Left ventricle myocardium inferior (tissue), 1 donor: Measurements from ENCODE around the gene IDH3A. TPM values are rescaled to one million over a fixed set of nuclear protein-coding genes. Genes with fewer than 3 reads are reported as not detected.

ENCODE experiments used
- DNase-seq: peaks from one replicate; pipeline ENCODE4 v3.0.0-alpha.2; 2020
- H3K27ac ChIP-seq: fragments of 200-600 bp; replicated peaks from 2 replicates; pipeline ENCODE4 v1.8.0; 2021
- H3K27me3 ChIP-seq: fragments of 200-600 bp; 2 replicates; pipeline ENCODE4 v1.8.0; 2021; ENCODE audit warnings: low read depth
- H3K36me3 ChIP-seq: fragments of 200-600 bp; 2 replicates; pipeline ENCODE4 v1.8.0; 2021
- H3K4me1 ChIP-seq: fragments of 200-600 bp; 2 replicates; pipeline ENCODE4 v1.8.0; 2021
- H3K4me3 ChIP-seq: fragments of 200-600 bp; 2 replicates; pipeline ENCODE4 v1.8.0; 2021; ENCODE audit warnings: mild to moderate bottlenecking, moderate library complexity
- H3K9me3 ChIP-seq: fragments of 200-600 bp; replicated peaks from 2 replicates; pipeline ENCODE4 v1.8.0; 2021
- CTCF ChIP-seq: fragments of 200-600 bp; IDR thresholded peaks from 2 replicates; pipeline ENCODE4 v1.8.0; 2021; ENCODE audit warnings: antibody characterized with exemption, mild to moderate bottlenecking, borderline replicate concordance
- intact Hi-C: fragments of 100-400 bp; cut with micrococcal nuclease; formaldehyde crosslinking; loops from one replicate; pipeline ENCODE4 v1.11.0; 2022
- total RNA-seq: library from RNA; stranded (reverse); fragmentation: NEBNext Ultra II Directional; extraction: Animal tissue kit (Norgen Biotek cat#: 25700); gene quantifications from one replicate; pipeline ENCODE4 v1.2.1, GENCODE V29; 2021
- donor health status: DM: no; HTN: yes; CAD: no; lungs with severe emphysema.

Gene IDH3A
- total RNA-seq, 1 donor from 2014 or later, result 465 TPM

- no peaks in the 10 kb centered on the region for H3K9me3 ChIP-seq
- H3K36me3 ChIP-seq, result no peaks in the 10 kb centered on the region
- peak; percentile 81 for DNase-seq
- no peak overlapping the region for H3K4me3 ChIP-seq
- no peak overlapping the region for H3K27ac ChIP-seq
- no peaks in the 10 kb centered on the region for H3K27me3 ChIP-seq
- peak; percentile 98 for TF ChIP-seq CTCF
- peaks cover 2% of the 10 kb centered on the region for H3K4me1 ChIP-seq
- intact Hi-C loops, result loop anchor here (2.0 to 10.0 kb wide), 2 partner anchors 104 to 142 kb away; no protein-coding TSS in a partner anchor
These were observed 40.7 kb upstream of the IDH3A start for GRCh38 chr15:78108300-78109084.

GRCh38 chr15:78109156-78109555, 40.0 kb upstream of the IDH3A start:
- intact Hi-C loops, result loop anchor here (2.0 to 10.0 kb wide), 2 partner anchors 104 to 142 kb away; no protein-coding TSS in a partner anchor
- Histone ChIP-seq H3K4me3 (no peak overlapping the region), H3K36me3 (no peaks in the 10 kb centered on the region), H3K9me3 (no peaks in the 10 kb centered on the region), H3K27me3 (no peaks in the 10 kb centered on the region), H3K4me1 (peaks cover 4% of the 10 kb centered on the region), H3K27ac (no peak overlapping the region)
- no peak for DNase-seq
- TF ChIP-seq CTCF, result no peak

- no peak for TF ChIP-seq CTCF
- DNase-seq, result no peak
- intact Hi-C loops, result loop anchor here (5.0 kb wide), 2 partner anchors 87 to 132 kb away; no protein-coding TSS in a partner anchor
These were observed 39.1 kb upstream of the IDH3A start for GRCh38 chr15:78110096-78110495.

GRCh38 chr15:78110916-78111475, 38.2 kb upstream of the IDH3A start:
- Histone ChIP-seq H3K4me1 (peaks cover 4% of the 10 kb centered on the region), H3K4me3 (no peak overlapping the region), H3K9me3 (no peaks in the 10 kb centered on the region), H3K36me3 (no peaks in the 10 kb centered on the region), H3K27ac (no peak overlapping the region), H3K27me3 (no peaks in the 10 kb centered on the region)
- DNase-seq, result no peak
- intact Hi-C loops, result loop anchor here (5.0 kb wide), 2 partner anchors 86 to 131 kb away; no protein-coding TSS in a partner anchor
- no peak for TF ChIP-seq CTCF

More at GRCh38 chr15:78110096-78110495, 39.1 kb upstream of the IDH3A start:
- H3K27ac ChIP-seq, result no peak overlapping the region
- no peaks in the 10 kb centered on the region for H3K36me3 ChIP-seq
- peaks cover 4% of the 10 kb centered on the region for H3K4me1 ChIP-seq
- H3K27me3 ChIP-seq, result no peaks in the 10 kb centered on the region
- no peaks in the 10 kb centered on the region for H3K9me3 ChIP-seq
- H3K4me3 ChIP-seq, result no peak overlapping the region

- no peaks in the 10 kb centered on the region for H3K9me3 ChIP-seq
- no peak overlapping the region for H3K27ac ChIP-seq
- no peaks in the 10 kb centered on the region for H3K36me3 ChIP-seq
- H3K27me3 ChIP-seq, result no peaks in the 10 kb centered on the region
- DNase-seq, result no peak
- intact Hi-C loops, result loop anchor here (5.0 kb wide), 2 partner anchors 86 to 131 kb away; no protein-coding TSS in a partner anchor
- no peak overlapping the region for H3K4me3 ChIP-seq
- TF ChIP-seq CTCF, result no peak
- peaks cover 4% of the 10 kb centered on the region for H3K4me1 ChIP-seq
These were observed 37.4 kb upstream of the IDH3A start for GRCh38 chr15:78111788-78112187.
